IMR-90 (cell line): ENCODE data around the gene MAPK13. TPM values are rescaled to one million over a fixed set of nuclear protein-coding genes. Genes with fewer than 3 reads are reported as not detected.
A peak's percentile ranks its signal among the peaks of the same experiment; 100 is the strongest.

ENCODE experiments used
- ATAC-seq: fragments of 200-7000 bp; cut with Tn5 transposase; 2 replicates; pipeline ENCODE4 v1.9.1; 2020; ENCODE audit warnings: low read depth, mild to moderate bottlenecking, moderate library complexity
- BruUV-seq: library from RNA; stranded (reverse); fragments of 400-500 nt; replicated peaks from 2 replicates; lab custom pipeline; 2021; lab: Mats Ljungman, UMichigan
- CTCF ChIA-PET: fragments of 300-600 bp; formaldehyde crosslinking; extraction: SDS; loops from one replicate; lab custom pipeline; 2021; ENCODE audit warnings: antibody characterized with exemption; lab: Yijun Ruan, JAX
- POLR2A ChIA-PET: fragments of 300-600 bp; sonication (Branson Sonifier 250); formaldehyde crosslinking; loops from one replicate; lab custom pipeline; 2022; ENCODE audit warnings: antibody characterized with exemption; ENCODE audit not compliant: unreplicated experiment; lab: Charles Lee
- DNase-seq: peaks from one replicate; pipeline ENCODE4 v3.0.0; 2013
- H2AFZ ChIP-seq: replicated peaks from 2 replicates; pipeline ENCODE3; 2013; ENCODE audit warnings: low read length, mild to moderate bottlenecking; ENCODE audit not compliant: poor library complexity
- H2AK5ac ChIP-seq: 2 replicates; pipeline ENCODE4 v1.6.1; 2013; ENCODE audit warnings: low read depth, low read length, inconsistent platforms
- H2AK9ac ChIP-seq: replicated peaks from 2 replicates; pipeline ENCODE3; 2013; ENCODE audit warnings: mild to moderate bottlenecking, low read depth, low read length, moderate library complexity; ENCODE audit not compliant: poor library complexity
- H2BK120ac ChIP-seq: 2 replicates; pipeline ENCODE4 v1.6.1; 2013; ENCODE audit warnings: low read depth, low read length, inconsistent platforms
- H2BK15ac ChIP-seq: 3 replicates; pipeline ENCODE4 v1.6.1; 2013; ENCODE audit warnings: low read depth, low read length, inconsistent platforms
- H2BK20ac ChIP-seq: 2 replicates; pipeline ENCODE4 v1.6.1; 2013; ENCODE audit warnings: low read depth, mild to moderate bottlenecking, inconsistent platforms, low read length, moderate library complexity
- H2BK5ac ChIP-seq: 2 replicates; pipeline ENCODE4 v1.6.1; 2013; ENCODE audit warnings: mild to moderate bottlenecking, low read depth, low read length, inconsistent platforms; ENCODE audit not compliant: poor library complexity, severe bottlenecking
- H3K14ac ChIP-seq: replicated peaks from 2 replicates; pipeline ENCODE4 v1.6.1; 2013; ENCODE audit warnings: low read depth, low read length, inconsistent platforms
- H3K18ac ChIP-seq: 2 replicates; pipeline ENCODE4 v1.6.1; 2013; ENCODE audit warnings: low read depth, low read length, control low read depth
- H3K23ac ChIP-seq: 2 replicates; pipeline ENCODE4 v1.6.1; 2013; ENCODE audit warnings: low read depth, low read length, inconsistent platforms
- H3K27ac ChIP-seq: 2 replicates; pipeline ENCODE4 v1.5.1; 2013; ENCODE audit warnings: mild to moderate bottlenecking, control low read depth, low read length; ENCODE audit not compliant: insufficient read depth
- H3K27me3 ChIP-seq: 2 replicates; pipeline ENCODE4 v1.6.1; 2013; ENCODE audit warnings: low read length; ENCODE audit not compliant: control insufficient read depth, insufficient read depth
- H3K36me3 ChIP-seq: 2 replicates; pipeline ENCODE4 v1.6.1; 2013; ENCODE audit warnings: low read length, mixed read lengths; ENCODE audit not compliant: control insufficient read depth, insufficient read depth
- H3K4ac ChIP-seq: 2 replicates; pipeline ENCODE4 v1.6.1; 2013; ENCODE audit warnings: low read depth, low read length, inconsistent platforms
- H3K4me1 ChIP-seq: 2 replicates; pipeline ENCODE4 v1.6.1; 2013; ENCODE audit warnings: low read length, mixed read lengths; ENCODE audit not compliant: control insufficient read depth, insufficient read depth
- H3K4me2 ChIP-seq: 2 replicates; pipeline ENCODE4 v1.6.1; 2013; ENCODE audit warnings: low read depth, mild to moderate bottlenecking, control low read depth, low read length, moderate library complexity
- H3K4me3 ChIP-seq: 2 replicates; pipeline ENCODE4 v1.5.1; 2013; ENCODE audit warnings: low read depth, mild to moderate bottlenecking, control low read depth, low read length, moderate library complexity; ENCODE audit not compliant: insufficient read depth
- H3K56ac ChIP-seq: 2 replicates; pipeline ENCODE4 v1.6.1; 2013; ENCODE audit warnings: low read length, inconsistent platforms; ENCODE audit not compliant: insufficient read depth; ENCODE audit errors: extremely low read depth
- H3K79me1 ChIP-seq, 2 experiments: 2 replicates each; pipeline ENCODE4 v1.6.1; 2013; ENCODE audit warnings: low read length in 2 of 2, inconsistent platforms in 1 of 2, low read depth in 1 of 2
- H3K9ac ChIP-seq: 2 replicates; pipeline ENCODE4 v1.6.1; 2013; ENCODE audit warnings: low read depth, low read length, control low read depth
- H3K9me1 ChIP-seq: 2 replicates; pipeline ENCODE4 v1.6.1; 2013; ENCODE audit warnings: low read length, inconsistent platforms; ENCODE audit not compliant: insufficient read depth
- H3K9me3 ChIP-seq: 2 replicates; pipeline ENCODE4 v1.6.1; 2013; ENCODE audit warnings: low read length; ENCODE audit not compliant: control insufficient read depth, insufficient read depth
- H4K20me1 ChIP-seq: 2 replicates; pipeline ENCODE4 v1.6.1; 2013; ENCODE audit warnings: low read length, inconsistent platforms; ENCODE audit not compliant: insufficient read depth
- H4K5ac ChIP-seq: 2 replicates; pipeline ENCODE4 v1.6.1; 2013; ENCODE audit warnings: mild to moderate bottlenecking, low read depth, low read length, control low read depth
- H4K8ac ChIP-seq, 2 experiments: 2 replicates each; pipeline ENCODE4 v1.6.1; 2013; ENCODE audit warnings: low read depth in 2 of 2, low read length in 2 of 2, control low read depth in 1 of 2, inconsistent platforms in 1 of 2
- H4K91ac ChIP-seq: 2 replicates; pipeline ENCODE4 v1.6.1; 2013; ENCODE audit warnings: low read depth, low read length, inconsistent platforms; ENCODE audit not compliant: insufficient read depth
- BHLHE40 ChIP-seq: fragments of 150-350 bp; IDR thresholded peaks from 2 replicates; pipeline ENCODE4 v1.6.1; 2016; ENCODE audit warnings: mild to moderate bottlenecking, low read depth, low read length
- CEBPB ChIP-seq: IDR thresholded peaks from 2 replicates; pipeline ENCODE4 v1.6.1; 2012; ENCODE audit warnings: low read depth, low read length, improper control_type of control experiment
- CHD1 ChIP-seq: IDR thresholded peaks from 2 replicates; pipeline ENCODE4 v1.6.1; 2012; ENCODE audit warnings: low read depth, low read length, improper control_type of control experiment
- MAZ ChIP-seq: IDR thresholded peaks from 2 replicates; pipeline ENCODE4 v1.6.1; 2012; ENCODE audit warnings: low read depth, mild to moderate bottlenecking, low read length, improper control_type of control experiment, moderate library complexity, borderline replicate concordance
- MXI1 ChIP-seq: IDR thresholded peaks from 2 replicates; pipeline ENCODE4 v1.6.1; 2012; ENCODE audit warnings: low read depth, mild to moderate bottlenecking, low read length, moderate library complexity, borderline replicate concordance
- POLR2A ChIP-seq: IDR thresholded peaks from 2 replicates; pipeline ENCODE4 v1.6.1; 2012; ENCODE audit warnings: mild to moderate bottlenecking, low read depth, low read length
- RAD21 ChIP-seq: IDR thresholded peaks from 2 replicates; pipeline ENCODE4 v1.6.1; 2012; ENCODE audit warnings: low read length, improper control_type of control experiment
- RCOR1 ChIP-seq: IDR thresholded peaks from 2 replicates; pipeline ENCODE4 v1.6.1; 2012; ENCODE audit warnings: mild to moderate bottlenecking, low read length, improper control_type of control experiment; ENCODE audit not compliant: insufficient replicate concordance
- RFX5 ChIP-seq: IDR thresholded peaks from 2 replicates; pipeline ENCODE4 v1.8.0; 2012; ENCODE audit warnings: low read depth, mild to moderate bottlenecking, low read length, moderate library complexity
- SMC3 ChIP-seq: fragments of 150-350 bp; IDR thresholded peaks from 2 replicates; pipeline ENCODE4 v1.6.1; 2016; ENCODE audit warnings: low read depth, mild to moderate bottlenecking, antibody characterized with exemption, low read length, moderate library complexity
- USF2 ChIP-seq: fragments of 150-350 bp; IDR thresholded peaks from 2 replicates; pipeline ENCODE4 v1.6.1; 2017; ENCODE audit warnings: mild to moderate bottlenecking, antibody characterized with exemption, low read length, low read depth
- WGBS, 2 experiments: methylation state at CpG; one replicate each; pipeline versions ENCODE4 v1.1.5 to v1.1.7; 2013; ENCODE audit warnings: missing lambda C conversion rate in 2 of 2; ENCODE audit not compliant: insufficient read length in 1 of 2; ENCODE audit errors: extremely low coverage in 2 of 2; 5-methylcytosine and 5-hydroxymethylcytosine counted together
- dilution Hi-C: fragments of 300-500 bp; cut with HindIII; formaldehyde crosslinking; loops from one replicate; pipeline ENCODE4 v1.14.3; 2018; ENCODE audit warnings: low sequenced_read_pairs; ENCODE audit not compliant: unreplicated experiment
- in situ Hi-C: fragments of 300-500 bp; cut with MboI; formaldehyde crosslinking; loops from 3 replicates; pipeline ENCODE4 v1.14.3; 2019; ENCODE audit warnings: low sequenced_read_pairs, inconsistent platforms, mixed read lengths
- intact Hi-C: fragments of 100-400 bp; cut with micrococcal nuclease; formaldehyde crosslinking; loops from 2 replicates; pipeline ENCODE4 v1.10.0; 2022
- polyA plus RNA-seq, 3 experiments: library from polyadenylated mRNA; depleted of rRNA; stranded (reverse); fragments of >200 nt; gene quantifications; 2 replicates each; pipeline ENCODE4 v1.2.3, GENCODE V29; 2012; ENCODE audit warnings: low replicate concordance in 1 of 3
- total RNA-seq: library from RNA; depleted of rRNA; stranded (reverse); fragments of >200 nt; gene quantifications from 2 replicates; pipeline ENCODE4 v1.2.3, GENCODE V29; 2012
- TF ChIP-seq, protein P1 (sequence below): conservative IDR thresholded peaks from 2 replicates; pipeline ENCODE4 v1.5.1; 2012; ENCODE audit warnings: mild to moderate bottlenecking, low read depth, low read length, improper control_type of control experiment

The MAPK13 gene
- total and polyA plus RNA-seq, 2 of the 4 experiments (the other 2 are of a cell fraction), result 2.0 to 2.9 TPM

- Histone ChIP-seq H4K91ac (no peak overlapping the region), H4K8ac (no peak overlapping the region), H2BK15ac (no peak overlapping the region), H2BK120ac (no peak overlapping the region), H3K14ac (no peak overlapping the region), H3K27me3 (no peaks in the 10 kb centered on the region), H3K4me2 (peak overlapping the region; percentile 25; the same call in 1 of the 2 replicates), H3K79me1 (peaks cover 14 to 24% of the 10 kb centered on the region in 2 experiments; a peak in 3 of 4 replicates), H3K36me3 (peaks cover 14% of the 10 kb centered on the region), H3K27ac (no peak overlapping the region), H3K18ac (no peak overlapping the region), H4K20me1 (0 out of 2 replicates have a peak, but pooled peaks cover 7% of the 10 kb centered on the region), H3K4me3 (no peak overlapping the region), H3K4me1 (peaks cover 2% of the 10 kb centered on the region; the same call in 1 of the 2 replicates), H3K23ac (no peak overlapping the region), H2AK9ac (no peak overlapping the region), H3K9me3 (no peaks in the 10 kb centered on the region), H4K5ac (no peak overlapping the region), H2AFZ (no peak overlapping the region), H2BK5ac (peak overlapping the region; percentile 31), H2AK5ac (no peak overlapping the region), H3K9ac (no peak overlapping the region), H3K56ac (no peak overlapping the region), H3K9me1 (no peaks in the 10 kb centered on the region; the same call in 1 of the 2 replicates), H3K4ac (no peak overlapping the region), H2BK20ac (no peak overlapping the region)
- DNase-seq, result peak; percentile 71
- WGBS, 2 experiments, result 3% methylated on average over 5 of the region's 9 CpGs; no CpG with 5 or more reads in 1 of the 2 experiments
- POLR2A ChIA-PET, result interaction anchor here (0.6 kb wide), 1 partner anchor 65 kb away, joined by 5 read pairs; no protein-coding TSS in a partner anchor
- TF ChIP-seq BHLHE40, result no peak
- TF ChIP-seq CEBPB, result no peak
- no peak for TF ChIP-seq CHD1
- TF ChIP-seq MXI1, result 0 out of 2 replicates have a peak, but pooled peaks have one; percentile 26
- no peak for TF ChIP-seq RCOR1
- peak; percentile 51; the same call in 1 of the 2 replicates for TF ChIP-seq POLR2A
- peak; percentile 91 for TF ChIP-seq SMC3
- peak; percentile 94 for TF ChIP-seq RAD21
- no peak for TF ChIP-seq RFX5
- no peak for TF ChIP-seq USF2
- TF ChIP-seq MAZ, result 0 out of 2 replicates have a peak, but pooled peaks have one; percentile 29
- TF ChIP-seq, protein P1, sequence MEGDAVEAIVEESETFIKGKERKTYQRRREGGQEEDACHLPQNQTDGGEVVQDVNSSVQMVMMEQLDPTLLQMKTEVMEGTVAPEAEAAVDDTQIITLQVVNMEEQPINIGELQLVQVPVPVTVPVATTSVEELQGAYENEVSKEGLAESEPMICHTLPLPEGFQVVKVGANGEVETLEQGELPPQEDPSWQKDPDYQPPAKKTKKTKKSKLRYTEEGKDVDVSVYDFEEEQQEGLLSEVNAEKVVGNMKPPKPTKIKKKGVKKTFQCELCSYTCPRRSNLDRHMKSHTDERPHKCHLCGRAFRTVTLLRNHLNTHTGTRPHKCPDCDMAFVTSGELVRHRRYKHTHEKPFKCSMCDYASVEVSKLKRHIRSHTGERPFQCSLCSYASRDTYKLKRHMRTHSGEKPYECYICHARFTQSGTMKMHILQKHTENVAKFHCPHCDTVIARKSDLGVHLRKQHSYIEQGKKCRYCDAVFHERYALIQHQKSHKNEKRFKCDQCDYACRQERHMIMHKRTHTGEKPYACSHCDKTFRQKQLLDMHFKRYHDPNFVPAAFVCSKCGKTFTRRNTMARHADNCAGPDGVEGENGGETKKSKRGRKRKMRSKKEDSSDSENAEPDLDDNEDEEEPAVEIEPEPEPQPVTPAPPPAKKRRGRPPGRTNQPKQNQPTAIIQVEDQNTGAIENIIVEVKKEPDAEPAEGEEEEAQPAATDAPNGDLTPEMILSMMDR, result peak; percentile 95
- ATAC-seq, result peak; percentile 96
- no TSS peak for BruUV-seq
- CTCF ChIA-PET, result interaction anchor here (0.6 to 2.6 kb wide), 13 partner anchors 9 to 268 kb away, joined by 3 to 28 read pairs (median 4); partner anchors contain the start of gene MAPK14
- intact Hi-C loops (loop anchor here (1.0 to 10.0 kb wide), 7 partner anchors 68 to 573 kb away; partner anchors contain the start of genes ARMC12 and MAPK14), dilution Hi-C loops (no loop called here), in situ Hi-C loops (loop anchor here (5.0 kb wide), 1 partner anchor 68 kb away; the partner anchor contains the start of gene MAPK14)
Observed at GRCh38 chr6:36094753-36095496, 35.4 kb upstream of the MAPK13 start.
